Measurements from ENCODE around the gene NPC2. TPM values are rescaled to one million over a fixed set of nuclear protein-coding genes. Genes with fewer than 3 reads are reported as not detected.
A peak's percentile ranks its signal among the peaks of the same experiment; 100 is the strongest.

The NPC2 gene
- total and polyA plus RNA-seq, 9 of the 15 experiments (the other 6 are each of a cell fraction or from before 2014, with no cell fraction given), result 16.6 to 74.1 (median 32.6) TPM

- H3K4me2 ChIP-seq (ENCODE audit: insufficient read depth, low read length), result no peak overlapping the region
- intact Hi-C loops (cut with micrococcal nuclease), result no loop called here
- FAIRE-seq (no peak), DNase-seq (ENCODE audit: extremely low read depth in 1 of 4, low spot score in 3 of 4) (no peak), ATAC-seq (no peak)
- no peaks in the 10 kb centered on the region for H3K36me3 ChIP-seq (ENCODE audit: control insufficient read depth, insufficient read depth, low read length)
- no peaks in the 10 kb centered on the region for H3K4me1 ChIP-seq (replicated peaks in 1 of 2; ENCODE audit: control insufficient read depth in 2 of 2, insufficient read depth in 2 of 2, low read length in 2 of 2)
- H3K9me1 ChIP-seq (ENCODE audit: control insufficient read depth, insufficient read depth, low read length), result no peaks in the 10 kb centered on the region
- TF ChIP-seq RBM25 (IDR thresholded peaks at IDR 0.05; ENCODE audit: low read depth, low read length, severe bottlenecking) (peak; percentile 52), CBX2 (IDR thresholded peaks at IDR 0.05; ENCODE audit: insufficient read depth, low read length, poor library complexity, severe bottlenecking) (no peak), TCF3 (CRISPR knock-in tag; IDR thresholded peaks at IDR 0.05) (no peak)
- CTCF ChIA-PET (ENCODE audit: low intra/inter-chr PET ratio), result no interaction called here
- in situ Hi-C loops (cut with MboI), result no loop called here
- no peak overlapping the region for H3K4me3 ChIP-seq
- no TSS peak for BruUV-seq (replicated peaks)
- POLR2A ChIA-PET, result no interaction called here
- 2% methylated on average over 3 of the region's 3 CpGs for WGBS (ENCODE audit: insufficient coverage, low coverage, missing lambda C conversion rate)
- no peaks in the 10 kb centered on the region for H3K9me3 ChIP-seq (replicated peaks; ENCODE audit: control insufficient read depth, insufficient read depth, low read depth, low read length)
- H2AFZ ChIP-seq (ENCODE audit: low read depth, low read length), result no peak overlapping the region
- H3K79me2 ChIP-seq (ENCODE audit: control insufficient read depth, insufficient read depth, low read length), result no peaks in the 10 kb centered on the region
- no peak overlapping the region for H3K27ac ChIP-seq (ENCODE audit: extremely low read depth, low read depth, low read length)
- no peak overlapping the region for H3K9ac ChIP-seq (ENCODE audit: insufficient read depth in 1 of 2, low read depth in 2 of 2, low read length in 2 of 2)
- H4K20me1 ChIP-seq (replicated peaks; ENCODE audit: control insufficient read depth, insufficient read depth, low read length), result no peaks in the 10 kb centered on the region
- H3K27me3 ChIP-seq (ENCODE audit: control insufficient read depth in 2 of 2, insufficient read depth in 2 of 2, low read length in 2 of 2), result peaks cover 7 to 25% of the 10 kb centered on the region in 2 experiments
Observed at GRCh38 chr14:74541225-74541624, 48.1 kb upstream of the NPC2 start.

GRCh38 chr14:74539503-74539902 is 46.4 kb upstream of the NPC2 start:
- Histone ChIP-seq H3K36me3 (ENCODE audit: control insufficient read depth, insufficient read depth, low read length) (no peaks in the 10 kb centered on the region), H3K4me3 (no peak overlapping the region), H3K27me3 (ENCODE audit: control insufficient read depth in 2 of 2, insufficient read depth in 2 of 2, low read length in 2 of 2) (peaks cover 7 to 40% of the 10 kb centered on the region in 2 experiments), H3K9me1 (ENCODE audit: control insufficient read depth, insufficient read depth, low read length) (no peaks in the 10 kb centered on the region), H3K9me3 (replicated peaks; ENCODE audit: control insufficient read depth, insufficient read depth, low read depth, low read length) (no peaks in the 10 kb centered on the region), H3K79me2 (ENCODE audit: control insufficient read depth, insufficient read depth, low read length) (no peaks in the 10 kb centered on the region), H3K4me1 (replicated peaks in 1 of 2; ENCODE audit: control insufficient read depth in 2 of 2, insufficient read depth in 2 of 2, low read length in 2 of 2) (no peaks in the 10 kb centered on the region), H4K20me1 (replicated peaks; ENCODE audit: control insufficient read depth, insufficient read depth, low read length) (no peaks in the 10 kb centered on the region), H2AFZ (ENCODE audit: low read depth, low read length) (no peak overlapping the region), H3K27ac (ENCODE audit: extremely low read depth, low read depth, low read length) (no peak overlapping the region), H3K4me2 (ENCODE audit: insufficient read depth, low read length) (no peak overlapping the region), H3K9ac (ENCODE audit: insufficient read depth in 1 of 2, low read depth in 2 of 2, low read length in 2 of 2) (no peak overlapping the region)
- in situ Hi-C loops (cut with MboI), result no loop called here
- BruUV-seq (replicated peaks), result no TSS peak
- POLR2A ChIA-PET, result interaction anchor here (0.6 kb wide), 1 partner anchor 181 kb away, joined by 3 read pairs; no protein-coding TSS in a partner anchor
- 0% methylated on average over 2 of the region's 4 CpGs for WGBS (ENCODE audit: insufficient coverage, low coverage, missing lambda C conversion rate)
- ATAC-seq, result no peak
- CTCF ChIA-PET (ENCODE audit: low intra/inter-chr PET ratio), result no interaction called here
- no peak for FAIRE-seq
- no peak for DNase-seq (ENCODE audit: extremely low read depth in 1 of 4, low spot score in 3 of 4)
- intact Hi-C loops (cut with micrococcal nuclease), result no loop called here
- no peak for TF ChIP-seq ZNF592 (IDR thresholded peaks at IDR 0.05)
- TF ChIP-seq RNF219 (CRISPR knock-in tag; IDR thresholded peaks at IDR 0.05), result no peak
- TF ChIP-seq DNMT1 (IDR thresholded peaks at IDR 0.05), result no peak
- TF ChIP-seq ZBTB49 (CRISPR knock-in tag; IDR thresholded peaks at IDR 0.05; ENCODE audit: borderline replicate concordance), result no peak

Data from K562 (cell line).